Neural progenitor cell (in vitro differentiated cells): Measurements from ENCODE around the gene TEX11.

ENCODE experiments used
- EZH2 ChIP-seq: fragments of 200-600 bp; sonication (generic); IDR thresholded peaks from 2 replicates; pipeline ENCODE4 v1.6.1; 2017; ENCODE audit warnings: antibody characterized with exemption, mild to moderate bottlenecking, moderate library complexity
- EZH2phosphoT487 ChIP-seq: fragments of 200-600 bp; sonication (generic); IDR thresholded peaks from 2 replicates; pipeline ENCODE4 v1.6.1; 2017; ENCODE audit warnings: antibody characterized with exemption
- TF ChIP-seq, protein P1 (sequence below): fragments of 200-600 bp; sonication (generic); IDR thresholded peaks from 2 replicates; pipeline ENCODE4 v1.5.1; 2017; ENCODE audit warnings: antibody characterized with exemption, mild to moderate bottlenecking

- TF ChIP-seq, protein P1, sequence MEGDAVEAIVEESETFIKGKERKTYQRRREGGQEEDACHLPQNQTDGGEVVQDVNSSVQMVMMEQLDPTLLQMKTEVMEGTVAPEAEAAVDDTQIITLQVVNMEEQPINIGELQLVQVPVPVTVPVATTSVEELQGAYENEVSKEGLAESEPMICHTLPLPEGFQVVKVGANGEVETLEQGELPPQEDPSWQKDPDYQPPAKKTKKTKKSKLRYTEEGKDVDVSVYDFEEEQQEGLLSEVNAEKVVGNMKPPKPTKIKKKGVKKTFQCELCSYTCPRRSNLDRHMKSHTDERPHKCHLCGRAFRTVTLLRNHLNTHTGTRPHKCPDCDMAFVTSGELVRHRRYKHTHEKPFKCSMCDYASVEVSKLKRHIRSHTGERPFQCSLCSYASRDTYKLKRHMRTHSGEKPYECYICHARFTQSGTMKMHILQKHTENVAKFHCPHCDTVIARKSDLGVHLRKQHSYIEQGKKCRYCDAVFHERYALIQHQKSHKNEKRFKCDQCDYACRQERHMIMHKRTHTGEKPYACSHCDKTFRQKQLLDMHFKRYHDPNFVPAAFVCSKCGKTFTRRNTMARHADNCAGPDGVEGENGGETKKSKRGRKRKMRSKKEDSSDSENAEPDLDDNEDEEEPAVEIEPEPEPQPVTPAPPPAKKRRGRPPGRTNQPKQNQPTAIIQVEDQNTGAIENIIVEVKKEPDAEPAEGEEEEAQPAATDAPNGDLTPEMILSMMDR = no peak
- TF ChIP-seq EZH2 (no peak), EZH2phosphoT487 (no peak)
Measured at GRCh38 chrX:70504772-70505450, 403.6 kb downstream of the TEX11 start.
